ENCODE measurements around the gene CALR.

- TF ChIP-seq, protein P1, sequence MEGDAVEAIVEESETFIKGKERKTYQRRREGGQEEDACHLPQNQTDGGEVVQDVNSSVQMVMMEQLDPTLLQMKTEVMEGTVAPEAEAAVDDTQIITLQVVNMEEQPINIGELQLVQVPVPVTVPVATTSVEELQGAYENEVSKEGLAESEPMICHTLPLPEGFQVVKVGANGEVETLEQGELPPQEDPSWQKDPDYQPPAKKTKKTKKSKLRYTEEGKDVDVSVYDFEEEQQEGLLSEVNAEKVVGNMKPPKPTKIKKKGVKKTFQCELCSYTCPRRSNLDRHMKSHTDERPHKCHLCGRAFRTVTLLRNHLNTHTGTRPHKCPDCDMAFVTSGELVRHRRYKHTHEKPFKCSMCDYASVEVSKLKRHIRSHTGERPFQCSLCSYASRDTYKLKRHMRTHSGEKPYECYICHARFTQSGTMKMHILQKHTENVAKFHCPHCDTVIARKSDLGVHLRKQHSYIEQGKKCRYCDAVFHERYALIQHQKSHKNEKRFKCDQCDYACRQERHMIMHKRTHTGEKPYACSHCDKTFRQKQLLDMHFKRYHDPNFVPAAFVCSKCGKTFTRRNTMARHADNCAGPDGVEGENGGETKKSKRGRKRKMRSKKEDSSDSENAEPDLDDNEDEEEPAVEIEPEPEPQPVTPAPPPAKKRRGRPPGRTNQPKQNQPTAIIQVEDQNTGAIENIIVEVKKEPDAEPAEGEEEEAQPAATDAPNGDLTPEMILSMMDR (IDR thresholded peaks at IDR 0.05): peak in 1 of 6 experiments; percentile 5
- peak in 3 of 4 donors; percentile 40 to 57 (median 44) for TF ChIP-seq POLR2A (IDR thresholded peaks at IDR 0.05)
Observed at GRCh38 chr19:12933287-12934072, 4.9 kb upstream of the CALR start, which contains the start of gene FARSA.
